ENCODE data around the gene EFNA2. TPM values are rescaled to one million over a fixed set of nuclear protein-coding genes. Genes with fewer than 3 reads are reported as not detected.

Gene EFNA2
- total RNA-seq, 1 experiment from 2014 or later = 11.4 TPM

DNA sequence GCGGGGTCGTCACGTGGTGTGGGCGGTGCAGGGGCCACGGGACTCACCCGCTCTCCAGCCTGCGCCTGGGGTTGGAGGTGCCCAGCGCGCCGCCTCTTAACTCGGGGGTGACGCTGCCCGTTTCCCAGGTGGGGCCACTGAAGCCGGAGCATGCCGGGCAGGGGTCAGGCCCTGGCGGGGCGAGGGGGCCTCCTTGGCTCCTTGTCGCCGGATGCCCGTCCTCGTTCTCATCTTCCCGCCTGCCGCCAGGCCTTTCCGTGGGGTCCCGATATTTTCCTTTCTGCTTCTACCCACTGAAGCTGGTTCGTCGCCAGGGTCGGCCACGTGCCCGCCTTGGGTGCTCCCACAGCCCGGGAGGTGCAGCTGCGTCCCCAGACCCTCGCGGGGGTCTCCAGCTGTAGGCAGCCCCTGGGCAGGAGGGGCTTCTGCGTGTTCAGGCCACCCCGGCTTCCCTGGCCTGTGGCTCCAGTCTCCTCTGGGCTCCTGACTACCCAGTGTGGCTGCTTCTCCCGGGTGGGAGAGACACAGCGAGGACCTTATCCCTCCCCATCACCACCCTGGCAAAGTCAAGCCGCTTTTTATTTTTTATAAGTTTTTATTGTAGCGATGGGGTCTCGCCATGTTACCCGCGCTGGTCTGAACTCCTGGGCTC lies 9.6 kb upstream of the EFNA2 start:
- ChIA-PET CTCF (interaction anchor here (0.6 to 1.5 kb wide), 2 partner anchors 31 to 1021 kb away, joined by 3 to 18 read pairs; no protein-coding TSS in a partner anchor), POLR2A (no interaction called here)
- H3K36me3 Mint-ChIP-seq = peaks cover 33% of the 10 kb centered on the region
- H3K4me3 Mint-ChIP-seq = peak overlapping the region; percentile 71
- H3K4me1 Mint-ChIP-seq = peaks cover 27% of the 10 kb centered on the region
- ATAC-seq (no peak), DNase-seq (ENCODE audit: low spot score) (no peak)
- no peak overlapping the region for H3K27ac Mint-ChIP-seq
- TF ChIP-seq, protein P1, sequence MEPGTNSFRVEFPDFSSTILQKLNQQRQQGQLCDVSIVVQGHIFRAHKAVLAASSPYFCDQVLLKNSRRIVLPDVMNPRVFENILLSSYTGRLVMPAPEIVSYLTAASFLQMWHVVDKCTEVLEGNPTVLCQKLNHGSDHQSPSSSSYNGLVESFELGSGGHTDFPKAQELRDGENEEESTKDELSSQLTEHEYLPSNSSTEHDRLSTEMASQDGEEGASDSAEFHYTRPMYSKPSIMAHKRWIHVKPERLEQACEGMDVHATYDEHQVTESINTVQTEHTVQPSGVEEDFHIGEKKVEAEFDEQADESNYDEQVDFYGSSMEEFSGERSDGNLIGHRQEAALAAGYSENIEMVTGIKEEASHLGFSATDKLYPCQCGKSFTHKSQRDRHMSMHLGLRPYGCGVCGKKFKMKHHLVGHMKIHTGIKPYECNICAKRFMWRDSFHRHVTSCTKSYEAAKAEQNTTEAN (CRISPR knock-in tag; IDR thresholded peaks at IDR 0.05) = 0 out of 2 replicates have a peak, but pooled peaks have one; percentile 43
- TF ChIP-seq JAZF1 (CRISPR knock-in tag; IDR thresholded peaks at IDR 0.05) (no peak), TCF7 (CRISPR knock-in tag; IDR thresholded peaks at IDR 0.05; ENCODE audit: low read depth) (0 out of 2 replicates have a peak, but pooled peaks have one; percentile 60), KAT7 (CRISPR knock-in tag; IDR thresholded peaks at IDR 0.05; ENCODE audit: borderline replicate concordance) (no peak), ZNF219 (CRISPR knock-in tag; IDR thresholded peaks at IDR 0.05; ENCODE audit: borderline replicate concordance) (no peak), ELF4 (CRISPR knock-in tag; IDR thresholded peaks at IDR 0.05; ENCODE audit: low read depth) (no peak), EMX1 (CRISPR knock-in tag; IDR thresholded peaks at IDR 0.05) (no peak), MYBL2 (CRISPR knock-in tag; IDR thresholded peaks at IDR 0.05) (0 out of 2 replicates have a peak, but pooled peaks have one; percentile 51), RELA (CRISPR knock-in tag; IDR thresholded peaks at IDR 0.05; ENCODE audit: borderline replicate concordance) (no peak), ESRRA (CRISPR knock-in tag; IDR thresholded peaks at IDR 0.05; ENCODE audit: borderline replicate concordance) (no peak), ETV6 (CRISPR knock-in tag; IDR thresholded peaks at IDR 0.05) (0 out of 2 replicates have a peak, but pooled peaks have one; percentile 44), CBFB (CRISPR knock-in tag; IDR thresholded peaks at IDR 0.05; ENCODE audit: low read depth) (no peak), IRF1 (CRISPR knock-in tag; IDR thresholded peaks at IDR 0.05) (peak; percentile 36; the same call in 1 of the 2 replicates), ZNF281 (CRISPR knock-in tag; IDR thresholded peaks at IDR 0.05) (no peak)
- TF ChIP-seq, protein P2, sequence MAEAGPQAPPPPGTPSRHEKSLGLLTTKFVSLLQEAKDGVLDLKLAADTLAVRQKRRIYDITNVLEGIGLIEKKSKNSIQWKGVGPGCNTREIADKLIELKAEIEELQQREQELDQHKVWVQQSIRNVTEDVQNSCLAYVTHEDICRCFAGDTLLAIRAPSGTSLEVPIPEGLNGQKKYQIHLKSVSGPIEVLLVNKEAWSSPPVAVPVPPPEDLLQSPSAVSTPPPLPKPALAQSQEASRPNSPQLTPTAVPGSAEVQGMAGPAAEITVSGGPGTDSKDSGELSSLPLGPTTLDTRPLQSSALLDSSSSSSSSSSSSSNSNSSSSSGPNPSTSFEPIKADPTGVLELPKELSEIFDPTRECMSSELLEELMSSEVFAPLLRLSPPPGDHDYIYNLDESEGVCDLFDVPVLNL (CRISPR knock-in tag; IDR thresholded peaks at IDR 0.05; ENCODE audit: borderline replicate concordance, low read depth) = peak; percentile 15; the same call in 1 of the 2 replicates
- TF ChIP-seq, protein P3, sequence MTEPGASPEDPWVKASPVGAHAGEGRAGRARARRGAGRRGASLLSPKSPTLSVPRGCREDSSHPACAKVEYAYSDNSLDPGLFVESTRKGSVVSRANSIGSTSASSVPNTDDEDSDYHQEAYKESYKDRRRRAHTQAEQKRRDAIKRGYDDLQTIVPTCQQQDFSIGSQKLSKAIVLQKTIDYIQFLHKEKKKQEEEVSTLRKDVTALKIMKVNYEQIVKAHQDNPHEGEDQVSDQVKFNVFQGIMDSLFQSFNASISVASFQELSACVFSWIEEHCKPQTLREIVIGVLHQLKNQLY (CRISPR knock-in tag; IDR thresholded peaks at IDR 0.05) = no peak
- TF ChIP-seq, protein P4, sequence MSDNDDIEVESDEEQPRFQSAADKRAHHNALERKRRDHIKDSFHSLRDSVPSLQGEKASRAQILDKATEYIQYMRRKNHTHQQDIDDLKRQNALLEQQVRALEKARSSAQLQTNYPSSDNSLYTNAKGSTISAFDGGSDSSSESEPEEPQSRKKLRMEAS (CRISPR knock-in tag; IDR thresholded peaks at IDR 0.05) = 0 out of 2 replicates have a peak, but pooled peaks have one; percentile 17
- no peaks in the 10 kb centered on the region for H3K27me3 Mint-ChIP-seq (ENCODE audit: low read depth)
- H3K9me3 Mint-ChIP-seq = no peaks in the 10 kb centered on the region

DNA sequence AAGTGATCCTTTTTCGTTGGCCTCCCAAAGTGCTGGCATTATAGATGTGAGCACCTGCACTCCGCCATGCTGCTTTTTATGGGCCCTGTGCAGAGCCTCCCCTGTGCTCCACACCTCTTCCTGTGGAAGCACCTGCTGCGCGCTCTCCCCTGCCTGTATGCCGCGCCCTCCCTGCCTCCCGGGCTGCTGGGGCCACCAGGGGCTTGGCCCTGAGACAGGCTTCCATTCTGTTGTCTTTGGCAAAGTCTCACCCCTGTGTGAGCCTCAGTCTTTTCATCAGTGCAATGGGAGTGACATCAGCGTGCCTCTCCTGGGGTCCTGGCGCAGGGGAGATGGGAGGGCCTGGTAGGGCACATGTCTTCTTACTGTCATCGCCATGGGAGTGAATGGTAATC lies 9.0 kb upstream of the EFNA2 start:
- Mint-ChIP-seq H3K4me1 (peaks cover 22% of the 10 kb centered on the region), H3K27ac (peak overlapping the region; percentile 73), H3K36me3 (peaks cover 28% of the 10 kb centered on the region), H3K9me3 (no peaks in the 10 kb centered on the region), H3K4me3 (peak overlapping the region; percentile 71), H3K27me3 (ENCODE audit: low read depth) (no peaks in the 10 kb centered on the region)
- ChIA-PET POLR2A (no interaction called here), CTCF (no interaction called here)
- no peak for TF ChIP-seq ZNF416 (CRISPR knock-in tag; IDR thresholded peaks at IDR 0.05)
- TF ChIP-seq E2F5 (CRISPR knock-in tag; IDR thresholded peaks at IDR 0.05) = no peak
- ATAC-seq = no peak
- DNase-seq (ENCODE audit: low spot score) = no peak

All from WTC11 (cell line).